Bone marrow (tissue), 2 donors: ENCODE measurements around the gene GDPD5.

Experiments
- DNase-seq, 2 donors: peaks; one replicate each; lab custom pipeline; 2025; lab: John Stamatoyannopoulos, UW

Gene GDPD5

GRCh38 chr11:75471176-75471973 lies 54.4 kb downstream of the GDPD5 start:
- DNase-seq, result no peak

- DNase-seq, result no peak
Measured at GRCh38 chr11:75470476-75471080, 55.2 kb downstream of the GDPD5 start.

- no peak for DNase-seq
Measured at GRCh38 chr11:75469785-75470405, 55.8 kb downstream of the GDPD5 start.

- no peak for DNase-seq
Measured at GRCh38 chr11:75468534-75469340, 57.0 kb downstream of the GDPD5 start.

GRCh38 chr11:75467881-75468280 lies 57.9 kb downstream of the GDPD5 start:
- no peak for DNase-seq

GRCh38 chr11:75467311-75467710 lies 58.4 kb downstream of the GDPD5 start:
- no peak for DNase-seq

- DNase-seq, result no peak
Measured at GRCh38 chr11:75465701-75466531, 59.8 kb downstream of the GDPD5 start.

- DNase-seq, result no peak
Measured at GRCh38 chr11:75463106-75463774, 62.5 kb downstream of the GDPD5 start.

- no peak for DNase-seq
Measured at GRCh38 chr11:75462117-75462653, 63.6 kb downstream of the GDPD5 start.

- no peak for DNase-seq
Measured at GRCh38 chr11:75461151-75461550, 64.6 kb downstream of the GDPD5 start.

GRCh38 chr11:75456596-75457183 lies 69.1 kb downstream of the GDPD5 start:
- DNase-seq, result no peak

- DNase-seq, result no peak
Measured at GRCh38 chr11:75454987-75455386, 70.8 kb downstream of the GDPD5 start.

- no peak for DNase-seq
Measured at GRCh38 chr11:75453916-75454655, 71.7 kb downstream of the GDPD5 start.

- DNase-seq, result no peak
Measured at GRCh38 chr11:75450826-75451821, 74.6 kb downstream of the GDPD5 start.

GRCh38 chr11:75450236-75450635 lies 75.5 kb downstream of the GDPD5 start:
- DNase-seq, result no peak

GRCh38 chr11:75449776-75450175 lies 76.0 kb downstream of the GDPD5 start:
- DNase-seq, result no peak

GRCh38 chr11:75449271-75449670 lies 76.5 kb downstream of the GDPD5 start:
- no peak for DNase-seq

GRCh38 chr11:75447415-75447814 lies 78.3 kb downstream of the GDPD5 start:
- DNase-seq, result no peak
